Astrocyte of the cerebellum (primary cell): ENCODE measurements around the gene SIDT1.

Experiments used
- DNase-seq: peaks from one replicate; pipeline ENCODE4 v3.0.0-alpha.2; 2011; ENCODE audit warnings: low read depth
- H3K4me3 ChIP-seq: 2 replicates; pipeline ENCODE4 v1.5.1; 2011; ENCODE audit warnings: mild to moderate bottlenecking, low read depth, low read length, moderate library complexity
- in situ Hi-C: cut with HindIII; loops from 2 replicates; pipeline ENCODE4 v1.10.0; 2017; ENCODE audit warnings: low sequenced_read_pairs
- TF ChIP-seq, protein P1 (sequence below): IDR thresholded peaks from 2 replicates; pipeline ENCODE4 v1.5.1; 2012; ENCODE audit warnings: low read length, low read depth, moderate library complexity, mild to moderate bottlenecking; ENCODE audit errors: missing control alignments

Gene SIDT1

DNA sequence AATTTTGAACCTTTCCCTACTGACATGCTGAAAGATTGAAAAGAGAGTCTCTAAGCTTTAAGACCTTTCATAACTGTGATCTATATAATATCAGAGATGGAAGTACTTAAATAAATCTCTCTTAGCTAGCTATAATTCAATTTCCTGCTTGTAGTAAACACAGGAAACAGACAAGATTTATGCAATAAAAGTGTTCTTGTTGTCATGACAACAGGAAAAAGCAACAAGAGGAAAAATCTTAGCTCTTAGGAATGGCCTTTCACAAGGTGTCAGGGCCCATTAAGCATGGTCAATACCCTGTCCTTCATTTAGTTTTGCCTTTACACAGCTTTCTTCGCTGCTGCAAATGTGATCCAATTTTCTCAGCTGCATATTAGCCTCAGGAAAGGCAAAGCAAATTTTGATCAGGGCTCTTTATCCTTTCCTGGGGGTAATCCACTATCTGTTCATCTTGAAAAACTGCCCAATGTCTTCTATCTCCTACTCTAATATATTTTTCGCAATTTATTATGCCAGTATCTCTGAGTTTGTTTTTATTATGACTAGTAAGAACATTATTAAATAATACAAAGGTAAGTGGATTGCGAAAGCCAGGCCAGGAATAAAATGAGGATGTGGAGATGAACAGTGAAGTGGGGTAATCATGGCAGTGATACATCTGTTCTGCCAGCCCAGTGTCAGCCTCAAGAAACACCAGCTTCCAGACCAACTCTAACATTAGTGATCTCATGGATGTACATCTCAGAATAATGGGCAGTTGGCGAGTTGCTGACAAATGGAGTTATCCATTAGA, 28.7 kb downstream of the SIDT1 start:
- H3K4me3 ChIP-seq, result no peak overlapping the region
- in situ Hi-C loops, result no loop called here
- TF ChIP-seq, protein P1, sequence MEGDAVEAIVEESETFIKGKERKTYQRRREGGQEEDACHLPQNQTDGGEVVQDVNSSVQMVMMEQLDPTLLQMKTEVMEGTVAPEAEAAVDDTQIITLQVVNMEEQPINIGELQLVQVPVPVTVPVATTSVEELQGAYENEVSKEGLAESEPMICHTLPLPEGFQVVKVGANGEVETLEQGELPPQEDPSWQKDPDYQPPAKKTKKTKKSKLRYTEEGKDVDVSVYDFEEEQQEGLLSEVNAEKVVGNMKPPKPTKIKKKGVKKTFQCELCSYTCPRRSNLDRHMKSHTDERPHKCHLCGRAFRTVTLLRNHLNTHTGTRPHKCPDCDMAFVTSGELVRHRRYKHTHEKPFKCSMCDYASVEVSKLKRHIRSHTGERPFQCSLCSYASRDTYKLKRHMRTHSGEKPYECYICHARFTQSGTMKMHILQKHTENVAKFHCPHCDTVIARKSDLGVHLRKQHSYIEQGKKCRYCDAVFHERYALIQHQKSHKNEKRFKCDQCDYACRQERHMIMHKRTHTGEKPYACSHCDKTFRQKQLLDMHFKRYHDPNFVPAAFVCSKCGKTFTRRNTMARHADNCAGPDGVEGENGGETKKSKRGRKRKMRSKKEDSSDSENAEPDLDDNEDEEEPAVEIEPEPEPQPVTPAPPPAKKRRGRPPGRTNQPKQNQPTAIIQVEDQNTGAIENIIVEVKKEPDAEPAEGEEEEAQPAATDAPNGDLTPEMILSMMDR, result no peak
- no peak for DNase-seq

- H3K4me3 ChIP-seq, result no peak overlapping the region
- TF ChIP-seq, protein P1, result no peak
- in situ Hi-C loops, result no loop called here
- DNase-seq, result no peak
Measured at GRCh38 chr3:113565555-113565954, 33.2 kb downstream of the SIDT1 start.

GRCh38 chr3:113570158-113570557, 37.8 kb downstream of the SIDT1 start:
- DNase-seq, result no peak
- TF ChIP-seq, protein P1, result no peak
- in situ Hi-C loops, result no loop called here

DNA sequence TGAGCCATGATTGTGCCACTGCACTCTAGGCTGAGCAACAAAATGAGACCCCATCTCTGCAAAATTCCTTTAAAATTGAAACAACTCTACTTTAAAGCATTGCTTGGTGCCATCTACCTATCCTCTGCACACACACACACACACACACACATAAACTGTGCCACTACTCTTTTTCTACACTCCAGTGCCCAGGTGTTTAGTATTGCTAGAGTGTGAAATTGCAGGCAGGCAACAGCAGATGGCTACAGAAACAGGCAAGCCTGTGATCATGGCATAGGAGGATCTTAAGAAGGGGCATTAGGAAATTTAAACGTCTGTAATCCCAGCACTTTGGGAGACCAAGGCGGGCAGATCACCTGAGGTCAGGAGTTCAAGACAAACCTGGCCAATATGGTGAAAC, 39.0 kb downstream of the SIDT1 start:
- no peak for DNase-seq
- in situ Hi-C loops, result no loop called here
- H3K4me3 ChIP-seq, result no peak overlapping the region
- TF ChIP-seq, protein P1, result no peak

More at GRCh38 chr3:113570158-113570557, 37.8 kb downstream of the SIDT1 start:
- no peak overlapping the region for H3K4me3 ChIP-seq

GRCh38 chr3:113573728-113574127, 41.4 kb downstream of the SIDT1 start:
- TF ChIP-seq, protein P1, result no peak
- in situ Hi-C loops, result no loop called here
- no peak for DNase-seq
- H3K4me3 ChIP-seq, result no peak overlapping the region

DNA sequence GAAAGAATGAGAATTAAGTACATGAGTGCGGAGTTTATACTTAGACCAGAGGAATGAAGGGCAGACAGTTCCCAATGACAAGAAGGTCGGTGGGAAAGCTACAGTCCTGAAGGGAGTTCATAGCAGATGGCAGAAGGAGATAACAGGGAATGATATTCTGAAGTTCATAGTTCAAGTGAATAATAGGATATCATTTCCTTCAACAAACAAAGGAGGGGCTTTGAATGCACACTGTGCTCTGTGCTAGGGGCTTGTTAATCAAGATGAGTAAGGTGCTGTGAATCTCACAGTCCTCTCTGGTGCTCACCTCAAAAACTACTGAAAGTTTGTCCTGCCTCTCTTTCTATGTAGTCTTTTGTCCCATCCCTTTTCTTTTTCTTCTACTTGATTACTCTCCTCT, 41.9 kb downstream of the SIDT1 start:
- DNase-seq, result no peak
- no peak overlapping the region for H3K4me3 ChIP-seq
- TF ChIP-seq, protein P1, result no peak
- in situ Hi-C loops, result no loop called here
